Omental fat pad (tissue), 4 donors: ENCODE results near the gene PCGF1. TPM values are rescaled to one million over a fixed set of nuclear protein-coding genes. Genes with fewer than 3 reads are reported as not detected.

ENCODE experiments used
- ATAC-seq: fragments of 150-250 bp; one replicate; pipeline ENCODE4 v1.9.1; 2016; ENCODE audit warnings: mild to moderate bottlenecking, moderate library complexity; ENCODE audit not compliant: low FRiP score
- DNase-seq: peaks from one replicate; pipeline ENCODE4 v3.0.0-alpha.2; 2019; ENCODE audit warnings: low spot score
- total RNA-seq, 4 donors: library from RNA; depleted of rRNA; stranded (reverse); fragments of >200 nt; gene quantifications; one replicate each; pipeline ENCODE4 v1.1.0, GENCODE V29; 2016
- TF ChIP-seq, protein P1 (sequence below), 3 donors: fragments of 450-650 bp; IDR thresholded peaks; one replicate each; pipeline ENCODE4 v1.5.1; 2016 to 2017; ENCODE audit warnings: antibody characterized with exemption in 3 of 3, mild to moderate bottlenecking in 3 of 3, moderate library complexity in 2 of 3

Gene PCGF1
- 10 to 100 TPM; 11.6 to 20.2 (median 16.8) TPM for total RNA-seq

DNA sequence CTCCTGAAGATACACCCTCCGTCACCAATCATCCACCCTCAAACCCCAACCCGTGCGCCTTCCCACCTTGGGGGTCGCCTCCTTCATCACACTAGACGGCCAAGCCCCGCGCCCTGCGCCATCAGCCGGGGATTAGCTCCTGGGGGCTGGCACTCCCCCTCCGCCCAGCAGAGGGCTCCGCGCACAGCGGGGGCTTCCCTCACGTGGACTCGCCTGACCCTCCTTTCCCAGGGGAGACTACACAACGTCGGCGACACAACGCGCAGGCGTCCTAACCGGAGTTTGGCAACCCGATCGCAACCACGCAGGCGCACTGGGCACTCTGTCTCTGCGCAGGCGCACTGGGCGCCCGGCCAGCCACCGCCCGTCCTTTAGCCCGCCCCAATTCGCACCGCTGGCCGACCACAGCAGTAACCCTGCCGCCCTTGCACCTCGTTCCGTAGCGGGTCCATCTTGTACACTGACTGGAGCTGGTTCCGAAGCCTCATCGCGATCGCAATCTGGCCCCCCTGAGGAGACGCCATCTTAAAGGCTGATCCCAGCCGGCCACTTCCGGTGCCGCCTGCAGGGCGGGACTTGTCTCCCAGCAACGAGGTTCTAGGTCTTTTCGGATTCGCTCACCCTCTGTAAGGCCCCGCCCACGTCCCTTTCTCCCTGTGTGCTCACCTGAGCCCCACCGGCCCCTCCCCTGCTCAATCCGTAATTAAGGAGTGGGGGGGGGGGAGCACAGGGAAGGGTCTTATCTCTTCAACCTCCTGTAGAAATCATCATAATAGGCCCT lies at the start of gene PCGF1:
Gene PCGF1 (minus strand): TSS at position 551 of the 781 bp plus-strand sequence. CDS start 27 bp downstream, at position 524.
- TF ChIP-seq, protein P1, sequence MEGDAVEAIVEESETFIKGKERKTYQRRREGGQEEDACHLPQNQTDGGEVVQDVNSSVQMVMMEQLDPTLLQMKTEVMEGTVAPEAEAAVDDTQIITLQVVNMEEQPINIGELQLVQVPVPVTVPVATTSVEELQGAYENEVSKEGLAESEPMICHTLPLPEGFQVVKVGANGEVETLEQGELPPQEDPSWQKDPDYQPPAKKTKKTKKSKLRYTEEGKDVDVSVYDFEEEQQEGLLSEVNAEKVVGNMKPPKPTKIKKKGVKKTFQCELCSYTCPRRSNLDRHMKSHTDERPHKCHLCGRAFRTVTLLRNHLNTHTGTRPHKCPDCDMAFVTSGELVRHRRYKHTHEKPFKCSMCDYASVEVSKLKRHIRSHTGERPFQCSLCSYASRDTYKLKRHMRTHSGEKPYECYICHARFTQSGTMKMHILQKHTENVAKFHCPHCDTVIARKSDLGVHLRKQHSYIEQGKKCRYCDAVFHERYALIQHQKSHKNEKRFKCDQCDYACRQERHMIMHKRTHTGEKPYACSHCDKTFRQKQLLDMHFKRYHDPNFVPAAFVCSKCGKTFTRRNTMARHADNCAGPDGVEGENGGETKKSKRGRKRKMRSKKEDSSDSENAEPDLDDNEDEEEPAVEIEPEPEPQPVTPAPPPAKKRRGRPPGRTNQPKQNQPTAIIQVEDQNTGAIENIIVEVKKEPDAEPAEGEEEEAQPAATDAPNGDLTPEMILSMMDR (IDR thresholded peaks at IDR 0.05), result no peak
- DNase-seq (peak; percentile 99), ATAC-seq (peak; percentile 92)

DNA sequence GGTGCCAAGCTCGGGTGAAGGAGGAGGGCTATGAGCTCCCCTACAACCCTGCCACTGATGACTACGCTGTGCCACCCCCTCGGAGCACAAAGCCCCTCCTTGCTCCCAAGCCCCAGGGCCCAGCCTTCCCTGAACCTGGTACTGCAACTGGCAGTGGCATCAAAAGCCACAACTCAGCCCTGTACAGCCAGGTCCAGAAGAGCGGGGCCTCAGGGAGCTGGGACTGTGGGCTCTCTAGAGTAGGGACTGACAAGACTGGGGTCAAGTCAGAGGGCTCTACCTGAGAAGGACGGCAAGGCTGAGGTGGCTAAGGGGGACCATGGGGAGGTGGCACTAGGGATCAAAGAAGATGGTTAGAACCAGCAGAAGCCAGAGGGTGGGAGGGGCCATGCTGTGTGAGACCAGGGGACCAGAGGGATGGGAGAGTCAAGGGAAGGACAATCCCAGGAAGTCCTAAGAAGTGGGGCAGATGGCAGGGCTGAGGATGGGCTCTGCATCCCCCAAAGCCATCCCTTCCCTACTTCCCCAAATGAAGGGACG lies 49.4 kb upstream of the PCGF1 start:
- no peak for ATAC-seq
- TF ChIP-seq, protein P1 (IDR thresholded peaks at IDR 0.05), result no peak

DNA sequence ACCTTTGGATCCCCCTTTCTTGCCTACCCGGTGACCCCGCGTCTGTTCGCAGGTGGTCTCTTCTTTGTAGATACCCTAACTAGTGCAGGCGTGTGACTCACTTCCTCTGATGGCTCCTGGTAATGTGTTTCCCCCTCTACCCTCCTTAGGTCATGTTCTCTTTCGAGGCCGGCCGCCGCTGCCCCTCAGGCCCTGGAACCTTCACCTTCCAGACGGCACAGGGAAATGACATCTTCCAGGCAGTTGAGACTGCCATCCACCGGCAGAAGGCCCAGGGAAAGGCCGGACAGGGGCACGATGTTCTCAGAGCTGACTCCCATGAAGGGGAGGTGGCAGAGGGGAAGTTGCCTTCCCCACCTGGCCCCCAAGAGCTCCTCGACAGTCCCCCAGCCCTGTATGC lies 48.7 kb upstream of the PCGF1 start:
- DNase-seq, result no peak
- ATAC-seq, result no peak
- TF ChIP-seq, protein P1 (IDR thresholded peaks at IDR 0.05), result no peak

More for the DNA sequence above, 49.4 kb upstream of the PCGF1 start:
- DNase-seq, result no peak

DNA sequence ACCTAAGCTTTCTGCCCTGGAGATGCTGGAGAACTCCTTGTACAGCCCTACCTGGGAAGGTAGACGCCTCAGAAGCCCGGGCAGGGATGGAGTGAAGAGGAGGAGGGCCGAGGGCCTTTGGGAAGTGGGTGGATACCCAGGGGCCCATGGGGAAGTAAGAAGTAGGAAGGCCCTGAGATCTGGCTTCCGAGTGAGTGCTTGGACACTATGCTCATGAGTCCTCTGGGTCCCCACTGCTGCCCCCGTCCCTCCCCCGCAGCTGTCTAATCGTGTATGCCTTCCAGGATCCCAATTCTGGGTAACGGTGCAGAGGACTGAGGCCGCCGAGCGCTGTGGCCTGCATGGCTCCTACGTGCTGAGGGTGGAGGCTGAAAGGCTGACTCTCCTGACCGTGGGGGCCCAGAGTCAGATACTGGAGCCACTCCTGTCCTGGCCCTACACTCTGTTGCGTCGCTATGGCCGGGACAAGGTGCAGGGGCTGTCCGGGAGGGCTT lies 48.2 kb upstream of the PCGF1 start:
- DNase-seq, result no peak
- TF ChIP-seq, protein P1 (IDR thresholded peaks at IDR 0.05), result no peak
- ATAC-seq, result no peak

DNA sequence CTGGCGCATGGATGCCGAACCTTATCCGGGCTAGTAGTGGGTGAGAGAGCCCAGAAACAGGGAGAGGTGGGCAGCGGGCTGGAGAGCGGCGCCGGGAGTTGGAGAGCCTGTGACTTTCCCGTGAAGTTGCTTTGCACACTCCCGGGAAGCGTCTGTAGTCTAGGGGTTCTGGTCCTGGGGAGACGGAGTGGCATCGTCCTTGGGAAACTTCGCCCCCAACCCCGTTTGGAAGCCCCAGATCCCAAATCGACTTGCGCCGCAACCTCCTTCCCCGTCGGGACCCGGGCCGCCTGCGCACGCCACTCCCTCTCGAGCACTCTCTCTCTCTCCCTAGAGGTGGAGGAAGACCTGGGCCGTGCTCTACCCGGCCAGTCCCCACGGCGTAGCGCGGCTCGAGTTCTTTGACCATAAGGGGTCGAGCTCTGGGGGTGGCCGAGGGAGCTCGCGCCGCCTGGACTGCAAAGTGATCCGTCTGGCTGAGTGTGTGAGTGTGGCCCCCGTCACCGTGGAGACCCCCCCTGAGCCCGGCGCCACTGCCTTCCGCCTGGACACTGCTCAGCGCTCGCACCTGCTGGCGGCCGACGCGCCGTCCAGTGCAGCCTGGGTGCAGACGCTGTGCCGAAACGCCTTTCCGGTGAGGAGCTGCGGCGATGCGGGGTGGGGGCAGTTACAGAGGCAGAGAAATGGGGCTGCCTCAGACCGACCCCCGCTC lies 47.5 kb upstream of the PCGF1 start:
- TF ChIP-seq, protein P1 (IDR thresholded peaks at IDR 0.05), result no peak
- DNase-seq (no peak), ATAC-seq (peak; percentile 68)

DNA sequence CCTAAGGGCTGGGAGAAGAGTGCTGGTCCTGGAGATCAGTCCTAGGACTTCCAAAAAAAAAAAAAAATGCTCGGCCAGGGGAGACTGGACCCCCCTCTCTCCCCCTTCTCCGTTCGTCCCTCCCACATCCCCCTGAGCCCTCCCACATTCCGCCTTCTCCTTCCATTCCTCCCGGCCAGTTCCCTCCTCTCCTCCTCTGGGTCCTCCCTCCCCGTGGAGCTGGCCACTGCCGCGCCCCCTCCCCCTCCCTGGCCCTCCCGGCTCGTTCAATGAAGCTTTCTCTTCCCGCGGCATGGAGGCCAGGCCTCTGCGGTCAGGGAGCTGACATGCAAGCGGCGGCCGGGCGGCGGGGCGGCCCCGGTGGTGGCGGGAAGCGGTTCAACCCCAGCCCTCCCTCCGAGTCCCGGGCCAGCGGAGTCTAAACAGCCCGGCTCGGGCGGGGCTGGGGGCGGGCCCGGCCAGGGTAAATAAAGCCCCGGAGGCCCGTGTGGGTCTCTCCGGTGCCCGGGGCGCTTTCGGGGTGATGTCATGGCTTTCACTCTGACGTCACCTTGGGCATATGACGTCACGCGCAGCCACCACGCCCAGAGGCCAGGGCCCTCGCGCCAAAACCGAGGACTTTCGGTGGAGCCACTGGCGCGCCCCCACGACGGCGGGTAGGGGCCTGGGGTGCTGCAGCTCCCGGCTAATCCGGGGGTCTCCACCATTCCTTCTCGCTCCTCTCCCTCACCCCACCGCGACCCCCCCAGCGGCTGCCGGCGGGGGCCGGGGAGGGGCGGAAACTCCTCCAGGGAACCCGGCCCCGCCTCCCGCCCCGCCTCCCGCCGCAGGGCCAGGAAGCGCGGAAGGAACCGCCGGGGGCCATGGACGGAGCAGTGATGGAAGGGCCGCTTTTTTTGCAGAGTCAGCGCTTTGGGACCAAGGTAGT lies 46.7 kb upstream of the PCGF1 start, which contains the start of the genes DOK1 and LOXL3:
Gene DOK1 (plus strand): TSS at position 829 of the 928 bp plus-strand sequence. CDS start 35 bp downstream, at position 864.
Gene LOXL3 (minus strand): TSS at position 51 of the 928 bp plus-strand sequence. CDS start 1,308 bp downstream, outside the sequence.
- DNase-seq, result peak; percentile 77
- TF ChIP-seq, protein P1 (IDR thresholded peaks at IDR 0.05), result no peak
- peak; percentile 86 for ATAC-seq
